GM21619 (cell line): ENCODE data around the gene CYP4B1.
"Not testable (repeated sequence)": the region's sequence is repeated elsewhere in the genome, so short reads cannot be mapped to it uniquely, and the experiment has no call there.

Experiments used
- ATAC-seq: cut with Tn5 transposase; IDR thresholded peaks from one replicate; pipeline ENCODE4 v1.9.1; 2021; ENCODE audit not compliant: unreplicated experiment

CYP4B1 gene

DNA sequence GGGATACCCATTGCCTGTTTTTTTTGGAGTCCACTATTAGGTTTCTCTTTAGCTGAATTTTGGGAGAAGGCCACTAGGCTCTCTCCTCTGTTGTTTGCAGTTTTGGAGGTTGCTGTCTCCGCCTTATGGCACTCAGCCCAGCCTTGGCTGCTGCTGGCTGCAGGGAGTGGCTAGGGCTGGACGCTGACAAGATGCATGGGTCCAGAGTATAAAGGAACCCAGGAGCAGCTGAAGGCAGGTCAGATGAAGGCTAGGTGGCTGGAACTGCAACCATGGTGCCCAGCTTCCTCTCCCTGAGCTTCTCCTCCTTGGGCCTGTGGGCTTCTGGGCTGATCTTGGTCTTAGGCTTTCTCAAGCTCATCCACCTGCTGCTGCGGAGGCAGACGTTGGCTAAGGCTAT is at the start of gene CYP4B1:
CYP4B1 (plus strand) TSS at position 237 of the 400 bp plus-strand sequence; CDS start at position 273, 36 bp downstream.
- ATAC-seq: no peak

DNA sequence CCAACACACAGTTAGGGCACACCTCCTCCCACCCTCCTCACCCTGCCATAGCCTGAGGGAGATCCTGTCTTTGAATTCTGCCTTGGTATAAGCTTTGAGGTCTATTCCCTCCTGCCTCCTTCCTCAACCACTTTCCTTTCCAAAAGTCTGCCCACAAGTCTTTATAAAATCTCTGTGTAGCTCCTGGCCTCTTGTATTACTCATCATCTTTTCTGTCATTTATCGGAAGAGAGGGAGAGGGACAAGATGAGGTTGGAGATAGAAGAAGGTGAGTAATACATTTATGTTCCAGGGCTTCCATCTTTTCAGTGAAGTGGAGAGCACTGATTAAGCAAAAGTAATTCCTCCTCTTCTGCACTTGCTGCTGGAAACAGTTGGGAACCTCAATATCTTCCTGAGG is 49.4 kb upstream of the CYP4B1 start:
- ATAC-seq: no peak

DNA sequence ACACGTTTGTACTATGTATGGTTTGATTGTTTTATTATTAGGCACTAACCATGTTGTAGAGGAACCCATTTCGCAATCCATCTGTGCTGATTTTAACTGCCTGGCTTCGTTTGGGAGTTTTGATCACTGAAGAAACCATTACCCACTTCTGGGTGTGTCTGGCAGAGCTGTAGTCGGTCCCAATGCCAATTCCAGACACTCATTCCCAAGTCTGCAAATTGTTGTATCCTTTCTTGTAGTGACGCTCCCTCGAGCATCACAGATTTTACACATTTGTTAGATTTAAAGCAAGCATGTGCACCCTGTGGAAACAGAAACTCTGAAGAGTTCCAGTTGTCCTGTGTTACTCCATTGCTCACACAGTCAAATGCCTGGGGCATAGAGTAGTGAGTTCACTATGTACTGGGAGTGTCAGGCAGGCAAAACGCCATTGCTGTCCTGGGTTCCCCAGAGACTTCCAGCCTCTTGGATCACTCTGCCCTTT is 48.9 kb upstream of the CYP4B1 start:
- ATAC-seq: no peak

DNA sequence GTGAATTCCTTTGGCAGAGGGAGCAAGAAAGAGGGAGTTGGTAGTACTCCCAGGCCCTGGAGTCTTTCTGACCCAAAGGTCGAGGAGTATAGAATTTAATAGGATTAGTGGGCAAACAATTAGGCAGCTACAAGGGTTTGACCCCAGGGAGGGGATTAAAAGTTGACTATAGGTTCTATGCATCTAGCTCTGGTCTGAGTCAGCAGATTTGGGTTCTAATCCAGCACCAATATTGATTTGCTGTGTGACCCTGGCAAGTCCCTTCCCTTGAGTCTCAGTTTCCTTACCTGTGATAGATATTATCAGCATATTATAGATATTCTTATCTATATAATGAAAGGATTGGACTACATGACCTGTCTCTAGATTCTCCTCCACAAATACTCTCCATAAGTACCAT is 44.9 kb upstream of the CYP4B1 start:
- ATAC-seq: no peak

DNA sequence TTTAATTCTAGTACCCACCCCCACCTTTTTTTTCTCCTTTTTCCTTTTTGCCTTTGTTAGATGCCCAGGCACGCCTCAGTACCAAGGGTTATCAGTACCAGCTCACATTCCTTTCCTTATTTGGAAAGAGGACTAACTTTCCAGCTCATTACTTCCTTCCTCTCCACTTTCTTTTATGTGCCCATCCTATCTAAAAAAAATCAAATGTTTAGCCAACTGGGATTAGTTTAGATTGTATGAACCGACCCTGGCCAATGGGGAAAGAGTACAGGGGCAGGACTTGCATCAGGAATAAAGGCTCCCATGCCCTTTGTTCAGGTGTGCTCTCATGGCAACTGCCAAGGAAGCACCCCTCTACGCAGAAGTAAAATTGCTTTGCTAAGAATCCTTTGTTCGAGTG is 44.1 kb upstream of the CYP4B1 start:
- ATAC-seq: not testable (repeated sequence)

DNA sequence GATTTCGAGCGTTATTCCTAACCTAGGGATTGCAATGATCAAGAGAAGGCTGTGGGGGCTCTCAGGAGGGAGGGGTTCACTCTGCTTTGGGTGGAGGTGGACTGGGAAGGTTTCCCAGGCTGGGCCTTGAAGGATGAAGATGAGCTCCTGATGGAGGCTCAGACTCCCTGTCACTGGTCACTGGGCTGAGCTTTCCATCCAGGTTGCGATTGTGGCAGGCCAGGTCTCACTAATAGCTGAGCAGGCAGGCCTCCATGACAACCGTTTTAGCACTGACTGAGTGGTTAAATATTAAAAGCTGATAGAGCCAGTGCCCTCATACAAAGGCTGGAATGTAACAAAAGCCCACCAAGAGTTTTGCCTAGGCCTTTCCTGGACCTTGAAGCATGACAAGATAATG is 43.7 kb upstream of the CYP4B1 start:
- ATAC-seq: no peak

DNA sequence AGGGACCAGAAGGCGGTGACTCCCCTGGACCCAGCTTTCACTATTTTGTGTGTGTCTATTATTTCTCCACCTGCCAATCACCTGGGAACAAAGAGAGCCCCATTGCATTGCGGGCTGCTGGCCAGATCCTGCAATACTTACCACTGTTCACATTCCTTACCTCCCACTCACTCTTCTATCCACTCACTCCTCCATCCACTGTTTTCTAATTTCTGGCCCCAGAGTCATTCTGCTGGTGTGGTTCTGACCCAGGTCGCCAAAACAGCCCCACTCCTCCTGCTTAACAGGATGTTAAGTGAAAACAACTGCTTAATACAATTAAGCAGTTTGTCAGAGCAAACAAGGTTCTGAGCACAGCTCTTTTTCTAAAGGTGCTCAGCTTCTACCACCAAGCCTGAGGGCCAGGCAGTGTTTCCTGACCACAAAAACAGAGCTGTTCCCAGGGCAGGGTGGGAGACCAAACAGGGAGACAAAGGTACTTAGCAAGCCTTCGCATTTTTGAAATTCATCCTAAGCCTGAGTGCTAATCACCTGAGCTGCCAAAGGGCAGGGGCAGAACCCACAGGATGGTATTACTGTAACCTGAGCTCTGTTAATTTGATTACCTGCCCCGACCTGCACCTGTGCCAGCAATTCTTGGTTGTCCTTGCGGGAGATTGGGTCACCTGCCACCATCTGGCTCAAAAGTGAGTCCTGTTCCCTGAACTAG is 41.4 kb upstream of the CYP4B1 start:
- ATAC-seq: no peak

DNA sequence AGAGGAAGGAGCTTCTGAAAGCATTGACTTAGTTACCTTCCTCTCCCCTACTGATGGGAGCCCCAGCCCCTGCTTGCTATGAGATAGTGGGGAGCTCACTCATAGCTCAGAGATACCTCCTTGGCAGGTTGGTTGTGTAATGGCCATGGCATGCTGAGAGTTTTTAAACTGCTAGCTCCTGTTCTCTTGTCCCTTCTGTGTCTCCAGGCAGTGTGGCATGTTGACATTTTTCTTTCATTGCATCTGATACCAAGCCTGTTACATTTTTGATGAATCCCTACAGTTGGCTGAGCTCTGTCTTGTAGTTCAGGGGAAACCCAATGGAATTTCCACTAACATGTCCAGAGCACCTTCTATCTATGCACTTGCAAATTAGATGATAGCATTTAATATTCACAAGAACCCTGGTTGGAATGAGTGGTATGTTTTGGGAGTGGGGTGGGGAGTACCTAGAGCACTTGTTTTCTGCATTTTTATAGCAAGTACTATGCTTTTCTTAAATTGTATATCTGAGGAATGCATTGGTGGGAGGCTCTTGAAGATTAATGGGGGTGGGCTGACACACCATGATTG is 40.8 kb upstream of the CYP4B1 start:
- ATAC-seq: no peak

DNA sequence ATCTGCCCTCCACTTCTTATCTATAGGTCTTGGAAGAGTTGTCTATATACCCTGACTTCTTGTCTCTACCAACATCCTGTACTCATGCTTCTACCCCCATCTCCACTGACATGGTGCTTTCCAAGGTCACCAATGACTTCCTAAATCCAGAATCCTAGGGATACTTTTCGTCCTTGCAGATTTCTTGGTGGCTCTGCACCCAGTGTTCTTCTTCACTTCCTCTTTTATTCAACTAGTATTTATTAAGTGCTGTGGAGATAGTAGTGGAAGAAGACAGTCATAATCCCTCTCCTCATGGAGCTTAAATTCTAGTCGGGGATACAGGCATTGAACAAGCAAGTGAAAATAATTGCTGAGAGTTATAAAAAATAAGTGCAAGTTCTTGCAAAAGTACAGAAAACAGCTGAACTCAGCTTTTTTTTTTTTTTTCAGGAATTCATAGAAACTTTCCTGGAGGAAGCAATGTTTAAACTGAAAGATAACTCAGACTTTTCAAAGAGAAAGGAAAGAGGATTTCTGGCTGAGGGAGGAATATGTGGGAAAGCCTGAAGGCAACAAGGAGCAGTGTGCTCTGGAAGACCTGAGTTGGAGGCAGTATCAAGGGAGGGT is 38.2 kb upstream of the CYP4B1 start:
- ATAC-seq: no peak

DNA sequence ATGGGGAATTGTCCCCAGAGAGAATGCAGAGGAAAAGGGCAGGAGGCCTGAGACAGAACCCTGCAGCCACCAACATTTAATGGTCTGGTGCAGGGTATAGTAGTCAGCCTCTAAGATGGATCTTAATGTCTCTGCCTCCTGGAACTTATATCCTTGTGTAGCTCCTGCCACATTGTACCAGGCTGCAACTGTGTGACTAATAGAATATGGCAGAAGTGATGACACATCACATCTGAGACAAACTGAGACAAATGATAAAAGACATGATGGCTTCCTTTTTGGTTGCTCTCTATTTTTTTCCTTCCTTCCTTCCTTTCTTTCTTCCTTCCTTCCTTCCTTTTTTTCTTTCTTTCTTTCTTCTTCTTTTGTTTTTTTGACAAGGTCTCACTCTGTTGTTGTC is 37.1 kb upstream of the CYP4B1 start:
- ATAC-seq: no peak

DNA sequence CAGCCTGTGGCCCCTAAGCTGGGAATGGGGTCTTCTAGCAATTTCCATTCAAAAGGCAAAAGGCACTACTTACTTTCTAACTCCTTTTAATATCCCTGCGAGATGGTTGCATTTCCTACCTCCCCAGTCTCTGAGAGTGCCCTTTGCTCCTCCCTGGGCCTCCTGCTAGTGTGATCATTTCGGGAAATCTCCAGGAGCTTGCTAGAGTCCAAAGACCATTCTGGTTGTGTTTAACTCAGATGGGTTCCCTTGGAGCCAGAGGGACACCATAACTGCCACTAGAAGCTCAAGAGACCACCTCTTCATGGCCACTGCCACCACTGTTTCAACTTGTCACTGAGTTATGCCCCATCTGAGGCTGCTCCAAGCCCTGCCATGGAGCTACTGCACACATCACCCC is 34.4 kb upstream of the CYP4B1 start:
- no peak for ATAC-seq

DNA sequence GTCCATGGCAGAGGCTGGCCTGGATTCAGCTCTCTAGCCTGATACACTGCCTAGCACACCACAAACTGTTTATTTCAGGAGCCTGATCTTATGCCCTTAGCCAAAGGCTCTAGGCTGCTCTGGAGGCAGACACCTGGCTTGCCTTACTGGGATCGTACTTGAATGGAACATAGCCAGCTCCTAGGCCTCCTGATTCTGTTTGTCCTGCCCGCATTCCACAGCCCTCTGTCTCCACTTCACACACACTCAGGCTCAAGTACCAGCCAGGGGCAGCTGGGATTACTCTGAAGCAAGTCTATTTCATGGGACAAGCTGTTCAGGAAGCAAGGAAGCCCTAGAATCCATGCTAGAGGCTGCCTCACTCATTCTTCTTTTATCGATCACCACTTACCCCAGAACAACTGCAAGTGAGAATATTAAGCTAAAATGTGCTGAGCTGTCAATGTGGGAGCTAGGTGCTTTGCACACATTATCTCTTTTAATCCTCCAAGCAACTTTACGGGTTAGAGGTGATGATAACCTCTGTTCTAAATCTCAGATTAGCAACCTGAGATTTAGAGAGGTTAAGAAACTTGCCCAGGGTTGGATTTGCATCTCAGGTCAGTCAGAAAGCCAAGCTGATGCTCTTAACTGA is 31.1 kb upstream of the CYP4B1 start:
- ATAC-seq: no peak

DNA sequence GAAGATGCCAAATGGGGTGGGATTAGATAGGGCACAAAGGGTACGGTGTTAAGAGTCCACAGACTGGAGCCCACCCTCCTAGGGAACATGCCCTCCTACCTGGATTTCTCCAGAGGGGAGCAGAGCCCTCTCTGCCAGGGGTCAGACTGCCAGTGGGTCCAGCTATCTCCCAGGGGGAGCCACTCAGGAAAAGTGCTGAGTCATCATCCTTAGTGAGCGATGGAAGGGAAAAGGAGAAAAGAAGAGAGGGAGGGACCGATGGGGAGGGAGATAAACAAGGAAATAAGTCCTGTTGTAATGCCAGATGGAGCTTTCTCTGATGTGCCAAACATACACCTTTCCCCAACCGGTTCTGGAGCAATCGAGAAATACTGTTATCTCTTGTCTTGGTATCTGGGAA is 30.4 kb upstream of the CYP4B1 start:
- ATAC-seq: no peak

DNA sequence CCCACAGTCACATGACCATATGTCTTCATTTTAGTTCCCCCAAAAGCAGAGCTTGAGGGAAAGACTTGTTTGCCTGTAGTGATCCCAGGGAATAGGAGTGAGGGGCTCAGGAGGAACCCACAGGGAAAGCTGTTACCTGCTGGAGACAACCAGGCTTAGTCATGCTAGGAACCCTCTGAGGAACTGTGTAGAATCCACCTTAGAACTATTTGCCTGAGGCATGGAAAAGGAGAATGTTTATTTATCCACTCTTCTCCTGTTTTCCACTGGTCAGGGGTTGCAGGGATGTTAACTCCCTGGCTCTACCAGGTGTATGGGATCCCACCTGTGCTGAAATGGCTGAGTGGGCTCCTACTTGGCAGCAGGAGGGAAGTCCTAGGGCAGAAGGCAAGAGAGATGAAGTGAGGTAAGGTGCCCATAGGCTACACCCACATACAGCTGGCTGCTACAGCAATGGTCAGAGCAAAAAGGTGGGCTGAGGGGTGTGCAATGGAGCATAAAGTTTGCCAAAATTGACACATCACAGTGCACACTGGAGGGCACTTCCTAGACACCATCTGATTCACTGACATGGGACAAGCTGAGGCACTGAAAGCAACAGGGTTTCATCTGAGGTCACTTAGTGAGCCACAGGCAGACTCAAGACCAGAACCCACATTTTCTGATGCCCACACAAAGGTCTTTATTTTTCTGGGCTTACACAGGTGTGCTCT is 29.7 kb upstream of the CYP4B1 start:
- ATAC-seq: no peak

DNA sequence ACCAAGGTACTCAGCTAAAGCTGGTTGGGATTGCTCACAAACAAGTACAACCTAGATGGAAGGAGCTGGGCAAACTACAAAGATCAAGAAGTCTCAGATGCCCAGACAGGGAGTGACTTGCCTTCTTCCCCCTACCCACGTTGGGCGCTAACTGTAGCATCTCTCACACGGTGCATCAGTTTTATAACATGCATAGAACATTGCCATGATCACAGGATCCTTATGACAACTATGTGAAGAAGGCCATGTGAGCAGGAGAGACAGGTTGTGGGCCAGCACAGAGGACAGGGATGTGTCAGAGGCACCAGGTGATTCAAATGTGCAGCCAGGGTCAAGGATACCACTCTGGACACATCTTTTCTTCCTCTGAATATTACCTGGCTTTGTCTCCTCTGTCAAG is 28.3 kb upstream of the CYP4B1 start:
- no peak for ATAC-seq

DNA sequence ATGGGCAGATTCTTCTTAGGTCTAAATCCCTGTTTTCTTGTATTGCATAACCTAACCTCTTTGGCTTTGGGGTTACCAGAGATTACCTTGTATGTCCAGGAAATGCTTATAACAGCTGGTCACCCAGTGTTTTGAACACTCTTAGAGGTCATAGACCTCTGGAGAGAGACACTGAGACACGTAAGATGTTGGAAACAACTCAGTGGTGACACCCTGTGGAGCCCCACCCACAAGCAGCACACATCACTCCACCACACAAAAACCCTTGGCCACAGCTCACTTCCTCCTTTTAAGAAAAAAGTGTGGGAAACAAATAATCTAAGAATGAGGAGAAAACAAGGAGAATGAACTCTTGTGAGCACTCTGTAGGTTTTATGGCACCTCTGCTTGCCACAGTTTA is 26.3 kb upstream of the CYP4B1 start:
- no peak for ATAC-seq

DNA sequence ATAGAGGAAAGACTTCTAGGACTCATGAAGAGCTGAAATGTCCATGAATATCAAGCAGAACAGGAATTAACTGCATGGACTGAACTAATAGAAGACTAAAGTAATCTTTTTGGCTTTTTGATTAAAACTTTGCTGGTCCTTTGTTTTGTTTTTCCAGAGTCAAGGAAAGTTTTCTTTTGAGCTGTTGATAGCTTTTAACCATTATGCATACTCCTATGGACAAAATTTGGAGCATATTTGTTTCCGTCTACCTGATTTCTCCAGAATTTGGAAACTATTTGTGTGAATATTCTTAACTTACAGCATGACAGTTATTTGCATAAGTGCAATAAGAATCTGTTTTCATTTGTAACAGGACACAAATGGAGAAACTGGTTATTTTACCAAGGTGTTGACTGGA is 24.5 kb upstream of the CYP4B1 start:
- no peak for ATAC-seq

DNA sequence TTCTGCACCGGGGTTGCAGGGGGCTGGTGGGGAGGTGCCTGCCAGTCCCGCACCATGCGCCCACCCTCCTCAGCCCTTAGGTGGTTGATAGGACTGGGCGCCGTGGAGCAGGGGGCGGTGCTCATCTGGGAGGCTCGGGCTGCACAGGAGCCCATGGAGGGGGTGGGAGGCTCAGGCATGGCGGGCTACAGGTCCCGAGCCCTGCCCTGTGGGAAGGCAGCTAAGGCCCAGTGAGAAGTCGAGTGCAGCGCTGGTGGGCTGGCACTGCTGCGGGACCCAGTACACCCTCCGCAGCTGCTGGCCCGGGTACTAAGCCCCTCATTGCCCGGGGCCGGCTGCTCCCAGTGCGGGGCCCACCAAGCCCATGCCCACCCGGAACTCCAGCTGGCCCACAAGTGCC is 20.4 kb upstream of the CYP4B1 start:
- not testable (repeated sequence) for ATAC-seq

DNA sequence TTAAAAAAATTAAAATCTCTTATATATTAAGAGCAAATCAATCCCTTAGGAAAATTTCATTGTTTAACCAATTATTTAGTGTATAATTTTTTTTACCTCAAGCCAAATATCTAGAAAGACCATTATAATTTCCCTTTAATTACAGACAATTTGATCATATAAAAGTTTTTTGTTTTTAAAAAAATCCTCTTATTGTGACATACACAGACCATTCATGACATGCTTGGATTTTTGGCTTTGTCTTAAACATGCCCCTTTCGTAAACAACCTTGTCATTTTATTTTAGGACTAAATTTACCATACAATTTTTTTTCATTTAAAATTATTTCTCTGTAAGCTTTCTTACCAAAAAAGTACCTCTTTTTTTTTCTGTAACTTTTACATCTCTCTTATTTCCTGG is 14.2 kb upstream of the CYP4B1 start:
- ATAC-seq: no peak

DNA sequence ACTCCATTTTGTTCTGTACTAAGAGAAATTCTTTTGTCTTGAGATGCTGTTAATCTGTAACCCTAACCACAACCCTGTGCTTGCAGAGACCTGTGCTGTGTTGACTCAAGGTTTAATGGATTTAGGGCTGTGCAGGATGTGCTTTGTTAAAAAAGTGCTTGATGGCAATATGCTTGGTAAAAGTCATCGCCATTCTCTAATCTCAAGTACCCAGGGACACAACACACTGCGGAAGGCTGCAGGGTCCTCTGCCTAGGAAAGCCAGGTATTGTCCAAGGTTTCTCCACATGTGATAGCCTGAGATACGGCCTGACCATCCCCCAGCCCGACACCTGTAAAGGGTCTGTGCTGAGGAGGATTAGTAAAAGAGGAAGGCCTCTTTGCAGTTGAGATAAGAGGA is 10.2 kb upstream of the CYP4B1 start:
- ATAC-seq: not testable (repeated sequence)

DNA sequence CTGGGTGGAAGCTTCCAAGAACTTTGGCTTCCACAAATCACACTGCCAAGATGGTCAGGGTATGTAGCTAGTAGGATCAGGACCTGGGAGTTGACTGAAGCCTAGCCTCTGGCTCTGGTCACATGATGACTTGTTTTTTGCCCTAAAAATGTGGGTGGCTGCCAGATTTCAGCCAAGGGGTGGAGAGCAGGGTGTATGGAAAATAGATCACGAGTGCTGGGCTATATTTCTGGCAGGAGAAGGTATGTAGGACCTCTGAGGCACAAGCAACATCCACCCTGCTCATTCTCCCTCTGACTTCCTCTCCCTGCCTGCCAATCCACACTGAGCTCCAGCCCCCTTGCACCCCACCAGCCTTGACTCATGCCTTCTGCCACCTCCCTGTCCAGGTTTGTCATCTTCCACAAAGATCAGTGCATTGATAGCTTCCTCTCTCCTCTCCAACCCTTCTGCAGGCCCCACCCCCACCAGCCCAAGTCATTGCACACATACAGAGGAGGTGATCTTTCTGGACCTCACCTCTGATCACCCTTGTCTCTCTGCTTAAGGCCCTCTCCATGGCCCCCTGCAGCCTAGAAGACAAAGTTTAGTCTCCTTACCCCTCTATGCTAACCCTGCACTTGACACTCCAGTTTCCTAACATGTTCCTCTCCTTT is 8.3 kb upstream of the CYP4B1 start:
- ATAC-seq: no peak
